ENCODE data around the gene IPO9. TPM values are rescaled to one million over a fixed set of nuclear protein-coding genes. Genes with fewer than 3 reads are reported as not detected.
A peak's percentile ranks its signal among the peaks of the same experiment; 100 is the strongest.

The IPO9 gene
- total RNA-seq, result 28.3 and 28.9 TPM in 2 replicates

- TF ChIP-seq CTCF (IDR thresholded peaks at IDR 0.05; ENCODE audit: insufficient read depth, low read depth, low read length), result peak; percentile 87
- DNase-seq (ENCODE audit: low read depth), result peak; percentile 94
- peak within 1 kb of the TSS; percentile 93 for H3K4me3 ChIP-seq (ENCODE audit: low read depth, low read length)
Measured at GRCh38 chr1:201828820-201829774, at the start of gene IPO9. Gene IPO9 (plus strand): TSS chr1:201829157. CDS start chr1:201829210, 53 bp downstream.

GRCh38 chr1:201779351-201779880 is 49.5 kb upstream of the IPO9 start:
- peak; percentile 86 for DNase-seq (ENCODE audit: low read depth)
- TF ChIP-seq CTCF (IDR thresholded peaks at IDR 0.05; ENCODE audit: insufficient read depth, low read depth, low read length), result no peak
- no peak overlapping the region for H3K4me3 ChIP-seq (ENCODE audit: low read depth, low read length)

- TF ChIP-seq CTCF (IDR thresholded peaks at IDR 0.05; ENCODE audit: insufficient read depth, low read depth, low read length), result no peak
- no peak overlapping the region for H3K4me3 ChIP-seq (ENCODE audit: low read depth, low read length)
- no peak for DNase-seq (ENCODE audit: low read depth)
Measured at GRCh38 chr1:201780952-201781351, 48.0 kb upstream of the IPO9 start.

GRCh38 chr1:201781437-201781836 is 47.5 kb upstream of the IPO9 start:
- no peak for TF ChIP-seq CTCF (IDR thresholded peaks at IDR 0.05; ENCODE audit: insufficient read depth, low read depth, low read length)
- peak; percentile 42 for DNase-seq (ENCODE audit: low read depth)
- no peak overlapping the region for H3K4me3 ChIP-seq (ENCODE audit: low read depth, low read length)

- no peak for TF ChIP-seq CTCF (IDR thresholded peaks at IDR 0.05; ENCODE audit: insufficient read depth, low read depth, low read length)
- DNase-seq (ENCODE audit: low read depth), result no peak
Measured at GRCh38 chr1:201782353-201782752, 46.6 kb upstream of the IPO9 start.

GRCh38 chr1:201783058-201783457 is 45.9 kb upstream of the IPO9 start:
- peak; percentile 65 for DNase-seq (ENCODE audit: low read depth)
- TF ChIP-seq CTCF (IDR thresholded peaks at IDR 0.05; ENCODE audit: insufficient read depth, low read depth, low read length), result no peak
- no peak overlapping the region for H3K4me3 ChIP-seq (ENCODE audit: low read depth, low read length)

More at GRCh38 chr1:201782353-201782752, 46.6 kb upstream of the IPO9 start:
- H3K4me3 ChIP-seq (ENCODE audit: low read depth, low read length), result no peak overlapping the region

Measured in fibroblast of villous mesenchyme (primary cell).